Nephron progenitor cell (in vitro differentiated cells): ENCODE data around the gene MARS2.
"Not testable (repeated sequence)": the region's sequence is repeated elsewhere in the genome, so short reads cannot be mapped to it uniquely, and the experiment has no call there.

ENCODE experiments used
- DNase-seq: peaks from one replicate; pipeline ENCODE4 v3.0.0; 2021
- H3K27ac Mint-ChIP-seq: 2 replicates; pipeline ENCODE4 v1.8.0; 2021; ENCODE audit warnings: mild to moderate bottlenecking, moderate library complexity, mixed read lengths
- H3K27me3 Mint-ChIP-seq: 2 replicates; pipeline ENCODE4 v1.8.0; 2021; ENCODE audit warnings: mild to moderate bottlenecking, low read depth, mixed read lengths; ENCODE audit not compliant: poor library complexity
- H3K36me3 Mint-ChIP-seq: 2 replicates; pipeline ENCODE4 v1.8.0; 2021; ENCODE audit warnings: low read depth, mixed read lengths
- H3K4me1 Mint-ChIP-seq: 2 replicates; pipeline ENCODE4 v1.8.0; 2021; ENCODE audit warnings: mixed read lengths
- H3K4me3 Mint-ChIP-seq: 2 replicates; pipeline ENCODE4 v1.8.0; 2021; ENCODE audit warnings: mild to moderate bottlenecking, moderate library complexity, mixed read lengths
- H3K9me3 Mint-ChIP-seq: 2 replicates; pipeline ENCODE4 v1.8.0; 2021; ENCODE audit warnings: mild to moderate bottlenecking, moderate library complexity, mixed read lengths
- CTCF ChIP-seq: fragments of 200-600 bp; sonication (generic); IDR thresholded peaks from 2 replicates; pipeline ENCODE4 v1.5.0; 2021; ENCODE audit warnings: antibody characterized with exemption

Gene MARS2

DNA sequence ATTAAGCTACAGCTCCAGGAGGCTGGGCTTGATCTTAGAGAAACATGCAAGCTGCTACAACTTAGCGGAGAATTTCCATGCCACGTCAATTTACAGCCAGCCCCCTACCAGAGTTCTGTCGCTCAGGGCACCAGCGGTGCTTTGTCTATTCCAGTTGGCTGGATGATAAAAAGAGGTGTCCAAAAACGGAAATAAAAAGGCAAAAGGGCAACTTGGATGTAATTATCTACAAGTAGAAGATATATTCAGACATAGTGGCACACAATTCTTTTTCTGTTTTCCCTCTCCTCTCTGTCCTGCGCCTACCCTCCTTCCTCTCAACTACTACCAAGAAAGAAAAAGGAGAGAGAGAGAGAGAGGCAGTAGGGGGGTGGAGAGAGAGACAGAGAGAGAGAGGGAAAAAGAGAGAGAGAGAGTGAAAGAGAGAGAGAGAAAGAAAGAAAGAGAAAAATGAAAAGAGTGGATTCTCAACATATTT lies 29.4 kb upstream of the MARS2 start:
- H3K4me3 Mint-ChIP-seq: peak overlapping the region; percentile 83
- H3K27ac Mint-ChIP-seq: peak overlapping the region; percentile 95
- peaks cover 7% of the 10 kb centered on the region for H3K9me3 Mint-ChIP-seq
- peaks cover 28% of the 10 kb centered on the region for H3K4me1 Mint-ChIP-seq
- no peaks in the 10 kb centered on the region for H3K27me3 Mint-ChIP-seq
- peaks cover 21% of the 10 kb centered on the region for H3K36me3 Mint-ChIP-seq
- DNase-seq: peak; percentile 39
- no peak for TF ChIP-seq CTCF

- no peaks in the 10 kb centered on the region for H3K27me3 Mint-ChIP-seq
- no peak for DNase-seq
- H3K9me3 Mint-ChIP-seq: no peaks in the 10 kb centered on the region
- H3K4me1 Mint-ChIP-seq: peaks cover 28% of the 10 kb centered on the region
- H3K36me3 Mint-ChIP-seq: peaks cover 8% of the 10 kb centered on the region
- no peak for TF ChIP-seq CTCF
- no peak overlapping the region for H3K4me3 Mint-ChIP-seq
- no peak overlapping the region for H3K27ac Mint-ChIP-seq
Measured at GRCh38 chr2:197677056-197677455, 28.1 kb upstream of the MARS2 start.

DNA sequence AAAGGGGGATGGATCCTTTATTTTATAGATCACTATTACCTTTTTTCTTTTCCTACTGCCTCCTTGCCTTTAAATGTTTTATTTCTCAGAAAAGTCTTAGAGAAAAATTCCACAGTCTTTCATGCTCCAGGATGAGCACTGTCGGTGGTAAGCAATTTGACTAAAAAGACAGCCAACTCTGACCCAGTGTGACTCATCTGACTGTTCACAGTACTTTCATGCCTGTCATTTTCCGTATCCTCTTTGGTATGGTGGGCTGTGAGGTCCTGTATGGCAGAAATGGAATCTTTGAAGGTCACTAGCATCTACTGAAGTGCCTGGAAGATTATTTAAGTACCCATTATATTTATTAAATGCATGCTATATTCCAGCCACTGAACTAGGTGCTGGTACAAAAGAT lies 27.7 kb upstream of the MARS2 start:
- no peaks in the 10 kb centered on the region for H3K9me3 Mint-ChIP-seq
- TF ChIP-seq CTCF: no peak
- H3K36me3 Mint-ChIP-seq: peaks cover 4% of the 10 kb centered on the region
- no peak overlapping the region for H3K4me3 Mint-ChIP-seq
- H3K27me3 Mint-ChIP-seq: no peaks in the 10 kb centered on the region
- H3K27ac Mint-ChIP-seq: no peak overlapping the region
- DNase-seq: no peak
- peaks cover 24% of the 10 kb centered on the region for H3K4me1 Mint-ChIP-seq

DNA sequence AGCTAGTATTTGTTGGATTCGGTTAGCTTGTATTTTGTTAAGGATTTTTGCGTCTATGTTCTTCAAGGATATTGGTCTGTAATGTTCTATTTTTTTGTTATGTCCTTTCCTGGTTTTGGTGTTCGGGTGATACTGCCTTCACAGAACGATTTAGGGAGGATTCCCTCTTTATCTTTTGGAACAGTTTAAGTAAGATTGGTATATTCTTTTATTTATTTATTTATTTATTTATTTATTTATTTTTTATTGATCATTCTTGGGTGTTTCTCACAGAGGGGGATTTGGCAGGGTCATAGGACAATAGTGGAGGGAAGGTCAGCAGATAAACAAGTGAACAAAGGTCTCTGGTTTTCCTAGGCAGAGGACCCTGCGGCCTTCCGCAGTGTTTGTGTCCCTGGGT lies 10.0 kb upstream of the MARS2 start:
- H3K4me1 Mint-ChIP-seq, H3K27me3 Mint-ChIP-seq, H3K27ac Mint-ChIP-seq, DNase-seq, H3K4me3 Mint-ChIP-seq: not testable (repeated sequence)
- Mint-ChIP-seq H3K36me3 (peaks cover 24% of the 10 kb centered on the region), H3K9me3 (peaks cover 45% of the 10 kb centered on the region)

DNA sequence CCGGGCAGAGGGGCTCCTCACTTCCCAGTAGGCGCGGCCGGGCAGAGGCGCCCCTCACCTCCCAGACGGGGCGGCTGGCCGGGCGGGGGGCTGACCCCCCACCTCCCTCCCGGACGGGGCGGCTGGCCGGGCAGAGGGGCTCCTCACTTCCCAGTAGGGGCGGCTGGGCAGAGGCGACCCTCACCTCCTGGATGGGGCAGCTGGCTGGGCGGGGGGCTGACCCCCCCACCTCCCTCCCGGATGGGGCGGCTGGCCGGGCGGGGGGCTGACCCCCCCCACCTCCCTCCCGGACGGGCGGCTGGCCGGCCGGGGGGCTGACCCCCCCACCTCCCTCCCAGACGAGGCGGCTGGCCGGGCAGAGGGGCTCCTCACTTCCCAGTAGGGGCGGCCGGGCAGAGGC lies 9.2 kb upstream of the MARS2 start:
- Mint-ChIP-seq H3K36me3 (peaks cover 29% of the 10 kb centered on the region), H3K9me3 (peaks cover 47% of the 10 kb centered on the region)
- H3K4me3 Mint-ChIP-seq, H3K27me3 Mint-ChIP-seq, H3K4me1 Mint-ChIP-seq, DNase-seq, H3K27ac Mint-ChIP-seq: not testable (repeated sequence)

DNA sequence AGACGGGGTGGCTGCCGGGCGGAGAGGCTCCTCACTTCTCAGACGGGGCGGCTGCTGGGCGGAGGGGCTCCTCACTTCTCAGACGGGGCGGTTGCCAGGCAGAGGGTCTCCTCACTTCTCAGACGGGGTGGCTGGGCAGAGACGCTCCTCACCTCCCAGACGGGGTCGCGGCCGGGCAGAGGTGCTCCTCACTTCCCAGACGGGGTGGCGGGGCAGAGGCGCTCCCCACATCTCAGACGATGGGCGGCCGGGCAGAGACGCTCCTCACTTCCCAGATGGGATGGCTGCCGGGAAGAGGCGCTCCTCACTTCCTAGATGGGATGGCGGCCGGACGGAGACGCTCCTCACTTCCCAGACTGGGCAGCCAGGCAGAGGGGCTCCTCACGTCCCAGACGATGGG lies 8.6 kb upstream of the MARS2 start:
- peaks cover 31% of the 10 kb centered on the region for H3K36me3 Mint-ChIP-seq
- not testable (repeated sequence) for H3K4me1 Mint-ChIP-seq, DNase-seq, H3K4me3 Mint-ChIP-seq, H3K27me3 Mint-ChIP-seq, H3K27ac Mint-ChIP-seq
- H3K9me3 Mint-ChIP-seq: peaks cover 49% of the 10 kb centered on the region

- Mint-ChIP-seq H3K9me3 (peaks cover 33% of the 10 kb centered on the region), H3K36me3 (peaks cover 21% of the 10 kb centered on the region)
- H3K4me1 Mint-ChIP-seq, H3K27me3 Mint-ChIP-seq, DNase-seq, H3K4me3 Mint-ChIP-seq, H3K27ac Mint-ChIP-seq: not testable (repeated sequence)
Measured at GRCh38 chr2:197699724-197700123, 5.4 kb upstream of the MARS2 start.

- DNase-seq: no peak
Measured at GRCh38 chr2:197700960-197701359, 4.2 kb upstream of the MARS2 start.

More at GRCh38 chr2:197700960-197701359, 4.2 kb upstream of the MARS2 start:
- TF ChIP-seq CTCF: no peak
- no peak overlapping the region for H3K4me3 Mint-ChIP-seq
- H3K9me3 Mint-ChIP-seq: peaks cover 27% of the 10 kb centered on the region
- H3K27me3 Mint-ChIP-seq: peaks cover 6% of the 10 kb centered on the region
- H3K27ac Mint-ChIP-seq: no peak overlapping the region
- peaks cover 7% of the 10 kb centered on the region for H3K4me1 Mint-ChIP-seq
- peaks cover 16% of the 10 kb centered on the region for H3K36me3 Mint-ChIP-seq
